ENCODE measurements around the gene LPGAT1. TPM values are rescaled to one million over a fixed set of nuclear protein-coding genes. Genes with fewer than 3 reads are reported as not detected.

Gene LPGAT1
- total RNA-seq, 1 donor from 2014 or later = 61.8 TPM

DNA sequence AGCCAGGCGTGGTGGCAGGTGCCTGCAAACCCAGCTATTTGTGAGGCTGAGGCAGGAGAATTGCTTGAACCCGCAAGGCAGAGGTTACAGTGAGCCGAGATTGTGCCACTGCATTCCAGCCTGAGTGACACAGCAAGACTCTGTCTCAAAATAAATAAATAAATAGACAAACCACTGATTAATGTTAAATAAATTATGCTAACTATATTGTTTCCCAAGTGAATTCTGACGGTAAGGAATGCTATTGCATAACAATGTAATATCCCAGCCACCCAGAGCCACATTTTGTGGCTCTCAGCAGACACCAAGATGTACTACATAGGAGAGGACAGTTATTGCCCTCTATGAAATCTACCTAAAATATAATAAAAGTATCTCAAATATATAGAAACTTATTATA is 55.4 kb downstream of the LPGAT1 start:
- no peak for DNase-seq (ENCODE audit: low spot score)

DNA sequence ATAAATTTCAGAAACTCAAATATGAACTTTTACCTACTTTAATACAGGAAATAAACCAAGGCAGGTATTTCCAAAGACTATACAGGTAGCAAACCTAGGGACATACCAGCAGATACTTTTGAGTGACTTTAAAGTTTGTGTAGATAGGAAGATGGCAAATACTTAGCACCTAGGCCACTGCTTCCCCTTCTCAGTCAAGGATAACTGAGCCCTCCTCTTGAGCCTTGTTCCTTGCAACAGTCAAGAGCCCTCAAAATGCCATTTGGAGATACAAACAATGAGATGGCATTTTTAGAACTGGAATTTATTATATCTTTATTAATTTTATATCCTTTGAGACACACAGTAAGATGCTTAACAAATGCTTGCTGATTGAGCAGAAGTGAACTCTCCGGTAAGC is 65.9 kb downstream of the LPGAT1 start:
- DNase-seq (ENCODE audit: low spot score) = no peak

DNA sequence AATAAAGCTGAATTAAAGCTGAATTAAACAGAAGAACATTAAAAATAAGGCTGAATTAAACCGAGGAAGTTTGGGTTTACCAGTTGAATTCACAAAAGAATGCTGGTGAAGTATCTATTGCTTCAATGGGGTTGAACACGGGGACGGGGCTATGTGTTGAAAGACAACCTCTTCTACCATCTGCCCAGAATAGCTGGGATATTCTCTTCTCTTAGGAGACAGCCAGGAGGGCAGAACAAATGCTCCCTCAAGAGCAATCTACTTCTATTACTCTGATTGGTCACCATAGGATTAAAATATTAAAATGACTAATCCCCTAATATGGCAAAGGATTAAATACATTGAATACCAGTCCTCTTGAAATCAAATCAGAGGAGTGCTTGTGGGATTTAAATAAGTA is 68.4 kb downstream of the LPGAT1 start:
- DNase-seq (ENCODE audit: low spot score) = no peak

DNA sequence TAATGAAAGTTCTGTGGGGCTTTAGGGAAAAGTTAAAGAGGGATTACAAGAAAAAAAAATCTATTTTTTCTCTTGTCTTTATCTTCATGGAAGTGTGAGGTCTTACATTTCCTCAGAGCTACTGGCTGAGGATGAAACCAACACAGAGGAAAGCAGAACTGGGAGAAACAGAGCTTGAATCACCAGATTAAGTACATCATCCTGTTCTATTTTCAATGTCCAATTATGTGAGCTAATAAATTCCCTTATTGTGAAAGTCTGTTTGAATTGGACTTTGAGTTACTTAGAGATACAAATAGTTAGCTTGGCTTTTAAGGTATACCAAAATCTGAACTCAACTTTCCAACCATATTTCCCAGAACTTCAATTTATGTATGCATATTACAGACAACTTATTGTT is 69.2 kb downstream of the LPGAT1 start:
- DNase-seq (ENCODE audit: low spot score) = no peak

DNA sequence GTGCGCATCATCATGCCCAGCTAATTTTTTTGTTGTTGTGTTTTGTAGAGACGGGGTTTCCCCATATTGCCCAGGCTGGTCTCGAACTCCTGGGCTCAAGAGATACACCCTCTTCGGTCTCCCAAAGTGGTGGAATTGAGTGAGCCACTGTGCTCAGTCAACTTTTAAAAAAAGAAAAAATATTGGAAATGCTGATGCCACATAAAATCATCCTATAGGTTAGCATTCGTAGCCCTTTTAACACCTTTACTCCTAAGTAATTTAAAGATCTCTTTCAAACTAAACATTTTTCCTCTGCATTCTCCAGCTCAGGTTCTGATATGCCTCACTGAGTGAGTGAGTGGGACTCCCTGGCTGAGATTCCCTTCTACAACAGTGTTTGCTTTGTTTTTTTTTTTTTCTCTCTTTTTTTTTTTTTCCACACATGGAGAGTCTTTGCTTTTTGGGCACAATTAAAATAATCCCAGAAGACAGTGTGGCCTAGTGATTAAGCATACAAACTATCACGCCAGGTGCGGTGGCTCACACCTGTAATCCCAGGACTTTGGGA is 74.0 kb downstream of the LPGAT1 start:
- DNase-seq (ENCODE audit: low spot score) = no peak

DNA sequence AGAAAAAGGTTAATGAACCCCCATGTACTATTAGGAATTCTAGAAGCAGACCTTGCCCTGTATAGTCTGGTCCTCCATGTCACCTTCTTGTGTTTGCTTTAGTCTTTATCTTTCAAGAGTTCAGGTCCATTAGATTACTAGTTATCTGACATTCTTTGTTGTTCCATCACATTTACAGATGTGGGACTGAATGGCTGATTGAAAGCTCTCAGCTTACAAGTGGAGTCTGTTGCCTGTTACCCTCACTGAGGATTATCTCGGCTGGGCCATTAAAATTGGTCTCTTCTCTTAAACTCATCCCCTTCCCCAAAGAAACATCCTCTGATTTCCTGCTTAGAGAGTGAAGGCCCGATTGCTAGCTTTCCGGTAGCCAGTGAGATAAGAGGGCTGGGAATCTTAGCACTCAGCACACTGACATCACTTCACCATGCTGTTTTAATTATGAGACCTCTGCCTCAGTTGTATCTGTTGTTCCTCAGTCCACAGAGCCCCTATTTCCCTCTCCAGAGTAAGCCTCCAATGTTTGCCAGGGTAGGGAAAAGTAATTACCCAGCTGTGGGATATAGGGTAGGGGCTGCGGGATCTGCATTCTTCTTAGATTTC is 76.8 kb downstream of the LPGAT1 start:
- DNase-seq (ENCODE audit: low spot score) = no peak

DNA sequence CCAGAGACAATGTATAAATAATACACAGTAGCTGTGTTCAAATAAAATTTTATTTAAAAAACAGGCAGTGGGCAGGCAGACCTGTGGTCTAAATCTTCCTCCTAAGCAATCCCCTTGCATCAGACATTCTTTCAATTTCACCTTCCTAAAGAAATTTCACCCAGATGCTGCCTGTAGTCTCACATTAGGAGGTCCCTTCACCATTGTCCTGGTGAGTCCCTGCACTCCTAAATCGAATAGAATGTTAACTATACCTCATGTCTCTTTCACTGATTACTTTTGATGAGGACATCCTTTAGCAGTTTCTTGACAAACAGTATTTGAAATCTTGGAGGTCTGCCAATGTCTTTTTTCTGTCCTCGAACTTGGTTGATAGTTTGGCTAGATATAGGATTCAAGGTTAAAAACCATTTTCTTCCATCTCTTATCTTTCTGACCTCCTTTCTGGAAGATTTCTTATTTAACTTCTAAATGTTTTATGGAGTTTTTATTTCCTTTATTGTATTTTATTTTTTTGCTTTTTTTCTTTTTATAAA is 77.5 kb downstream of the LPGAT1 start:
- DNase-seq (ENCODE audit: low spot score) = no peak

DNA sequence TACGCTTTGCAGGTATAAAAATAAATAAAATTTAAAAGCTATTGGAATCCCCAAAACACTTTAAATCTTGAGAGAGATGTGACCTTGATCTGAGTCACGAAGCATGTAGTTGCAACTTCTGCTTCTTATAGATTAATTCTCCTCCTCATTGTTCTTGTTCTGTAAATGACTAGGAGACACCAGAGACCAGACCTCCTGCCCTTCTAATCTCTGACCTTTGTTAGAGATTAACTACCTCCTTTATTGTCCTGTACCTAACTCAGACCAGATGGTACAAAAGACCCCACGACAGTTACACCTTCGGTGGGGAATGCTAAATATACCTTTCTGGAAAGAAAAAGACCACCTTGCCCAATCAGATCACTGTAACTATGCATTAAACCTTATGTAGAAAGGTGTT is 78.2 kb downstream of the LPGAT1 start:
- DNase-seq (ENCODE audit: low spot score) = no peak

DNA sequence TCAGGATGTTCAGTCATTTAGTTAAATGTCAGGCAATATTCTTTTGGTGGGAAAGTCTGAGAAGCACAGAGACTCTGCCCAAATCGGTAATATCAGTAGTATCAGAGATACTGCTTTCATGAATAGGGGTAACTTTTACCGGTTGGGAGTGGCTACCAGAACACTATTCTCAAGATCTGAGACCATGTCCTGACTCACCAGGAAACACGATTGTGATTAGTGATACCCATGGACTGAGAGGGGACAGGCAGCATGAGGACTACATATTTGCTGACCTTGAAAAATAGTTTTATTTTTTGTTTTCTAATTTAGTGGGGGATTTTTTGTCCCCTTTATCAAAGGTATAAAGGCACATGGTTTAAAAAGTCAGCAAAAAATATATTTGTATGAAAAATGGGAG is 79.1 kb downstream of the LPGAT1 start:
- DNase-seq (ENCODE audit: low spot score) = no peak

DNA sequence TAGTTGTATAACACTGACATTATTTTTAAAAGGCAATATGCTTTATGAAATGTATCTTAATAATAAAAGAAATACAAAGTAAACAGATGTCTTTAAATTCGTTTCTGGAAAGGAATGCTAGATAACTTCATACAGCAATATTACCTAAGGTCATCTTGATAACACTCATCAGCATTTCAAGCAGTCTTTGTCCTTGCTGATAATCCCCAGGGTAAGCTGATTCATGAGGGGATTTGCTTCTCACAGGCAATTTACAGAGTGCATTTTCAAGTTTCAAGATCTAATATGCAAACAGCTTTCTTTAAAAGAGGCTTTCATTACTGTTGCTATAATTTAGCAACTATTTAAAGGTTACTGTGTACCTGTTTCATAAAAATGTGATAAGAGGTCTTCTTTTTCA is 80.0 kb downstream of the LPGAT1 start:
- DNase-seq (ENCODE audit: low spot score) = no peak

DNA sequence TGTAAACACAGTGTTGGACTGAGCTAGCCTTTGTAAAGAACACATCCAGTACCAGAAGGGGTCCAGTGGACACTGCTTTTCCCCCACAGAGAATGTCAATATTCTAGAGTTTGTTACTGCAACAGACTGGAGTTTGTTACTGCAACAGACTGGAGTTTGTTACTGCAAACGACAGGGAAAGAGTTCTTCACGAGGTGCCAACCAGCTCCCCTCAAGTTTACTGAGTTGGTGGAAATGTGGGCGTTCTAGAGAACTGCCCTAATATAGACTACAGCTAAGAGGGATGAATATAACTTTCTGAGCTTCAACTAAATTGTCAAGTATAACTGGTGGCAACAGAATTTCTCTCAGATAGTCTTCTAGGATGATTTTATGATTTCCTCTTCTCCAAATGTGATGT is 81.3 kb downstream of the LPGAT1 start:
- no peak for DNase-seq (ENCODE audit: low spot score)

DNA sequence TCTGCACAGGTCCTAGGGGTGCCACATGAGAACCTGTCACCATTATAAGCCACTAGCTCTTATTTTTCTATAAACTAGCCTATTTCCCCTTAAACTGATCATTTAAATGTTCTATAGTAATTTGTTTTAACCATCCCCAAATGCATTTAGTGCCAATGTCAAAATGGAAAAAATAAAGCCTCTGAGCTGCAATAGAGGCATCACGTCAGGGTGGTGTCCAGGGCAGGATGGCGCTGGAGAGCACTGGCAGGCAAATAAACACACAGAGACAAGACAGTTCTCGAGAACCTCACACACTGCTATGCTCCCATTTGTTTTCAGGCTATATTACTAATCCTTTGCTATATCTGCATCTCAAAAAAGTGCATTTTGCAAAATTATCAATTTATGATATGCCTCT is 81.8 kb downstream of the LPGAT1 start:
- DNase-seq (ENCODE audit: low spot score) = no peak

DNA sequence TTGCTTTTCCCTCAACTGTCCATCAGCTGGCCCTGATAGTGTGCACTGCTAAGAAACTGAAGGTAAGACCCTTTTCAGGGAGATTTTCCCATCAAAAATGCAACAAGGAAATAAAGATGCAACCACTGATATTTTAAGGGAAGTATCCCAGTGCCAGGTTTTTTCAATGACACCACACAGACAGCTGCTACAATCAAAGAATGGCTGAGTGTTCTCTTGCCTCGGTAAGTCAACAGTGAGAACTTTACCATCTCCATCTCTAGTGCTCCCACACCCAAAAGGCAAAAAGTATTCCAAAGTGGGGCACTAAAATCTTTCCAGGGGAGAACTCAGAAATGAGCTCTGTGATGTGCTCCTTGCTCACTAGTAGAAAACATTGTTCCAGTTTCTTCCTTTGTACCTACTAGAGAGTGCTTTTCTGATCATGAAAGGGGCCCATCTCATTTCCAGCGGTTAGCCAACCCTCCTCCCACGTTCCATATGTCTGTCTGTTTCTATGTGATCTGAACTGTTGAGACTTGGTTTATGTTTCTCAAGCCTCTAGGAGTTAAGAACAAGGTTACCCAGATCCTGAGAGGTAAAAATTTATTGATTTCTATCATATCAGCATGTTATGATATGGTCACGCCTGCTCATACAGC is 87.6 kb downstream of the LPGAT1 start:
- no peak for DNase-seq (ENCODE audit: low spot score)

DNA sequence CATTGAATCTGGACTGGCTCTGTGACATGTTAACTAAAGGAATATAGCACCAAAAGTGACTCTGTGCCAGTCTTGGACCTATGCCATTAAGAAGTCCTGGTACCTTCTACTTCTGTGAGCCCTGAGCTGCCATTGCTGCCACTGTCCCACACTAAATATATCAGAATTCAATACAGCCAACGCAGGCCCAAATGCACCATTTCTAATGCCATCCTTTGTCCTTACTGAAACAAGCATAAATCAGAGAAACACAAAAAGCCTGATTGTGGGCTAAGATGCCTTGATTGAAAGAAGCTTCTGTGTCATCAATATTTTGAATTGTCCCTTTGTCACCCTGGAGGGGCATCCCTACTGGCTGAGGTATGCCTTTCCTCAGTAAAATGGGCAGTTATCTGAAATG is 88.3 kb downstream of the LPGAT1 start:
- DNase-seq (ENCODE audit: low spot score) = no peak

DNA sequence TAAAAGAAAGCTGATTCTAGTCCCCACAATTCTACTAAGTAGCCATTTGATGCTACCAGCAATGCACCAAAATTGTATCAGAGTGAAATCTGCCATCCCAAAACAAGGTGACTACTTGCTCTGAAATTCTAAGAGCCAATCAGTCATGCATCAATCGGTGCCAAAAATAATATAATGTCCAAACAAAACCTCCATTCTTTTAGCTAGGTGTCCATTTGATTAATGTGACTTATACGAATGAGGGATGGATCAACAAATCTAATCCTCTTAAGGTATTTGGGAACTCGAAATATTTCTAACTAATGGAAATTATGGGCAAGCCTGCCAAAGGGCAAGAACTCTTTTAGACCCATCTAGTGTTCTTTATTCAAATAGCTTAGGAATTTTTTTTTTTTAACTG is 88.8 kb downstream of the LPGAT1 start:
- no peak for DNase-seq (ENCODE audit: low spot score)

DNA sequence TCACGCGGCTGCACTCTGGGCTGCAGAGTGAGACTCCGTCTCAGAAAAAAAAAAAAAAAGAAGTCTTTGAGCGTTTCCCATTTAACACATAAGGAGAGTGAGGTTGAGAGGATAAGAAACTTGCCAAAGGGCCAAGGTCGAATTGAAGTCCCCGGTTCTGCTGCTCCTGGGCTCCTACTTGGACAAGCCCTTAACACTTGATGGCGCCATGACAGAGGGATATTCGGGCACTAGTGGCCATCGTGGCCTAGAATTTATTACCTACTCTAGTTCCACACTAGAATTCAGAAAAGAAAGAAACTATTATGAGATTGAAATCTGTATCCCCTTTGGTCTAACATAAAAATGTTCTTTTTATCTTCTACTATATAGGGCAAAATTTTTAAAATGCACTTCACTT is 89.4 kb downstream of the LPGAT1 start:
- no peak for DNase-seq (ENCODE audit: low spot score)

DNA sequence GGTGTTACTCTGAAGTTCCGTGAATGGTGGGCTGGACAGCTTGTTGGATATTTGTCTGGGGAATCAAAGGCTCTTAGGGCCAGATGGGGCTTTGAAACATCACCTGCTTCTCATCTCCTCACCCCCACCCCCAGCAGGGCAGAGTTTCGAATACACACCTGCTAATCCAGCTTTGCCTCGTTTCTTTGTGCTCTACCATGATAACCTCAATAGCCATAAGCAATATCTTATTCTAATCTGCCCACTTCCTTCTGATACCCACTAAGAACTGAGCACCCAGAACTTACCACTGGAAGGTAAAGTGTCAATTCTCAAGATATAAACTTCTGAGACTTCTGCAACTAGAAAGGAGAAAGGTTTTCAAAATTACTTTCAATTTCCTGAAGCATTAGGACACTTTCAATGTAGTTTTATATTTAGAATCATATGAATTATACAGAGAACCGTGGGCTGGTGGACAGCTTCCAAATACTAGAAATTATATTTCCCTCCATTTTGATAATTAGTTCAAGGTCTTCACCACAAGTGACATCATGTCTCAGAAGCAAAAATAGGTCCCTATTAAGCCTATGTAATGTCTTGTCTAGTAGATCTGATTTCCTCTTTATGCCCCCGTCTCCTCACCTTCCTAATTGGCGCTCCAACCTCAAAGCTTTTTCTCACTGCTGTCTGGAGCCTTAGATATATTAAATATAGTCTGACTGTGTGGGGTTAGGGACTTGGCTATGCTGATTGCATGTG is 90.7 kb downstream of the LPGAT1 start:
- no peak for DNase-seq (ENCODE audit: low spot score)

DNA sequence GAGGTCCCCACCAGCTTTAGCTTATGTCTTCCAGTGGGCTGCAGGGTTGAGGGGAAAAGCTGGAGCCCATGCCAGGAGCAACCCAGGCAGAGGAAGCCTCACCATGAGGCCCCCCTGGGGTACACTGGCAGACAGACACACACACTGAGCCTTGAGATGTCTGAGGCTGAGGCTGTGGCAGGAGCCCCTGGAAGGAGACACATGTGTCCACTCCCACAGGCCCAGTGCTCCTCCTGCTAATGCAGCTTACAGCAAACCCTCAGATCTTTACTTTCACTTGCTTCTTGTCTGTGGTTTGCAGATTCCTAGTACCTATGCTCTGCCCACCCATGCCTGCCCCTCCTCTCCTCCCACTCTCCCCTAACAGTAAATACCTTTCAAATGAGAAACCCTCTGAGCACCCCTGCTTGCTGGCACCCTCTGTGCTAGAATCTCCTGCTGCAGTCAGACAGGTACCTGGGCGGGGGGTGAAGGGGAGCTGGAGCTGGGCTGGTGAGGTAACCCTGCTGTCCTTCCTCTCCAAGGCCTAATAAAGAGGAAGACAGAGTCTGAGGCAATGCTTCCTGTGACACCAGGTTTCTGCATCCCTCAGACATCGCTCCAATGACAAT is 91.8 kb downstream of the LPGAT1 start:
- no peak for DNase-seq (ENCODE audit: low spot score)

DNA sequence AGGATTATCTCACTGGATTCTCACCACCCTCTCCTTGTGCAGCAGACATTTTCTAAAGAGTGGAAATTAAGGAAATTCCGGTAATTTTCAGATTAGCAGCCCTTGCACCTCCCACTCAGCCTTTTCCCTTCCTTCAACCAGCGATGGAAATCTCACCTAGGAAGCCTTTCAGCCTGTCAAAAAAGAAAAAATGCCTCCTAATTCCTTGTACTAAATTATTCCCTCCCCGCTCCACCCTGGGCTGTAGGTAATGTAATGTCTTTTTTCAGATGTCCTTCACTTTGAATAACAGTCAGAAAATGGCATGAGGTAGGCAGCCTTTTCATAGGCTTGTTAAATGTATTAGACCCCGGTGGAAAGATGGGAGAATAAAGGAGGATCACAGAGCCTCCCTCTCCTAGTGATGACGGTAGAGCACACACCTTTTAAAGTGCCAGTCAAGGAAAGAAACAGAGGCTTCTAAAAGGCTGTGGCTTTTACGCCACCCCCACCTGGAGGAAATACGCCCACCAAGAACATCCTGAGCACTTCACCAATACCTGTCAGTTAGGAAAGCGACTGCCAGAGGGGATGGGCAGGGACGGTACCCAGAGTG is 92.4 kb downstream of the LPGAT1 start:
- no peak for DNase-seq (ENCODE audit: low spot score)

DNA sequence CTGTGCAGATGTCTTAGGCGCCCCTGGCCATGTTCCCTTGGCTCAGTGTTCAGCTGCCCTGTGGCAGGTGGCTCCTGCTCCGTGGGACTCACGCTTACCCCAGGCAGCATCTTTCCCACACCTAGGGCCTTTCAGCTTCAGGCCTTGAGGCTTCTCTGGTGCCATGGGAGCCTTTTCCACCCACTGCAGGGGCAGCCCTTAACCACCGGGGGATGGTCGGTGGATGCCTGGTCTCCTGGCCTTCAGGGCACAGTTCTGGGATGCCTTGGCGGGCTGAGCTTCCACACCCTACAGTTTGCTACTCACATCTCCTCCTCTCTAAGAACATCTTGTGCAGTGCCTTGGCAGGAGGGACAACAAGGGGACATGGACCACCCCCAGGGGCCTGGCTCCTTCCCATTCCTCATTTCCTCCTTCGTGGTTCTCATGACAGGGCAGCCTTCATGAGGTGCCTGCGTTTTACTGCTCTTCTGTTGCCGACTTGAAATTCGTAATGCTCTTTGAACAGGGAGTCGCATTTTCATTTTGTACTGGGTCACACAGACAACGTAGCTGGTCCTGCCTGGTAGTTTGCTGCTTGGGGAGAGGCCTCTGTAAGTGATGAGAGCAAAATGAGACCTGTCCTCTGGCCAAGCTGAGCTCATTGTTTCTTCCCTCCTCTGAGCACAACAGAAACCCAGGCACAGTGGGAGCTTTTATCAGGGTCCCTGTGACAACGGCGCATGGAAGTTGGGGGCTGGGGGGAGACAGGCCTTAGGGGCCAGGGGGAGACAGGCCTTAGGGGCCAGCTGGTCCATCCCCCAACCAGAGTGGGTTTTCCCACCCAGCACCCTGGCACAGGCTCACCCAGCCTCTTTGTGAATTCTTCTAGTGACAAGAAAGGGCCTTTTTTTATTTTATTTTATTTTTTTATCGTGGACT is 93.2 kb downstream of the LPGAT1 start:
- DNase-seq (ENCODE audit: low spot score) = no peak
